SK-N-MC (cell line): ENCODE results near the gene RIT2.

Experiments used
- DNase-seq: peaks from one replicate; pipeline ENCODE4 v3.0.0-alpha.2; 2011; ENCODE audit warnings: low read depth, low spot score
- H3K27ac ChIP-seq: fragments of 200-600 bp; sonication (generic); 2 replicates; pipeline ENCODE4 v1.5.1; 2016; ENCODE audit warnings: mixed run types
- H3K36me3 ChIP-seq: fragments of 200-600 bp; sonication (generic); 2 replicates; pipeline ENCODE4 v1.6.1; 2017; ENCODE audit warnings: antibody characterized with exemption, low read length, mixed read lengths; ENCODE audit not compliant: insufficient read depth
- H3K4me3 ChIP-seq: fragments of 200-600 bp; sonication (generic); 2 replicates; pipeline ENCODE4 v1.5.1; 2016
- H3K9ac ChIP-seq: fragments of 200-600 bp; sonication (generic); 2 replicates; pipeline ENCODE4 v1.8.0; 2017; ENCODE audit warnings: mixed run types, mixed read lengths; ENCODE audit not compliant: insufficient read length
- H3K9me3 ChIP-seq: fragments of 200-600 bp; sonication (generic); 2 replicates; pipeline ENCODE4 v1.6.1; 2017; ENCODE audit warnings: low read depth, mild to moderate bottlenecking, antibody characterized with exemption, low read length, moderate library complexity, mixed read lengths
- EZH2 ChIP-seq: fragments of 200-600 bp; sonication (generic); IDR thresholded peaks from one replicate; pipeline ENCODE4 v1.6.1; 2017; ENCODE audit warnings: antibody characterized with exemption
- FOXP2 ChIP-seq: optimal IDR thresholded peaks from 2 replicates; pipeline ENCODE3; 2011; ENCODE audit warnings: mild to moderate bottlenecking, moderate library complexity; ENCODE audit not compliant: insufficient read depth; ENCODE audit errors: extremely low read length, control extremely low read depth
- POLR2AphosphoS5 ChIP-seq: IDR thresholded peaks from 2 replicates; pipeline ENCODE4 v1.6.1; 2012; ENCODE audit warnings: mild to moderate bottlenecking, low read depth, low read length, borderline replicate concordance

RIT2 gene

GRCh38 chr18:43054815-43055519, 60.5 kb downstream of the RIT2 start:
- no peak for TF ChIP-seq POLR2AphosphoS5
- TF ChIP-seq FOXP2 = no peak
- no peak for TF ChIP-seq EZH2
- Histone ChIP-seq H3K36me3 (no peaks in the 10 kb centered on the region), H3K9ac (no peak overlapping the region), H3K27ac (no peak overlapping the region), H3K9me3 (no peaks in the 10 kb centered on the region), H3K4me3 (no peak overlapping the region)
- no peak for DNase-seq

- no peak overlapping the region for H3K9ac ChIP-seq
- no peaks in the 10 kb centered on the region for H3K9me3 ChIP-seq
- H3K27ac ChIP-seq = no peak overlapping the region
- H3K4me3 ChIP-seq = no peak overlapping the region
- no peak for DNase-seq
- no peak for TF ChIP-seq FOXP2
- no peak for TF ChIP-seq POLR2AphosphoS5
- no peak for TF ChIP-seq EZH2
- no peaks in the 10 kb centered on the region for H3K36me3 ChIP-seq
Measured at GRCh38 chr18:43049021-43049420, 66.5 kb downstream of the RIT2 start.

- no peak overlapping the region for H3K27ac ChIP-seq
- H3K4me3 ChIP-seq = no peak overlapping the region
- H3K36me3 ChIP-seq = no peaks in the 10 kb centered on the region
- no peak overlapping the region for H3K9ac ChIP-seq
- no peaks in the 10 kb centered on the region for H3K9me3 ChIP-seq
- no peak for DNase-seq
- no peak for TF ChIP-seq POLR2AphosphoS5
- TF ChIP-seq EZH2 = no peak
- no peak for TF ChIP-seq FOXP2
Measured at GRCh38 chr18:43046322-43046721, 69.2 kb downstream of the RIT2 start.

DNA sequence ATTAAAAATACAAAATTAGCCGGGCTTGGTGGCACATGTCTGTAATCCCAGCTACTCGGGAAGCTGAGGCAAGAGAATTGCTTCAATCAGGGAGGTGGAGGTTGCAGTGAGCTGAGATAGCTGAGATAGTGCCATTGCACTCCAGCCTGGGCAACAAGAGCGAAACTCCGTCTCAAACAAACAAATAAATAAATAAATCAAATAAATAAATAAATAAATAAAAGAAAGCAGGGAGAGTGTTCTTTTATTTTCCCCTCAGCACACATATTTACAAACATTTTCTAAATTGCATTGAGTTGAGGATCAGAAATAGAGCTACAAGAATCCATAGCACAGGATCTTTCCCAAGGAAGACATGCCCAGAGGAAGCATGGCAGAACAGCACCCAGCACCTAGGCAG, 71.9 kb downstream of the RIT2 start:
- Histone ChIP-seq H3K9ac (no peak overlapping the region), H3K27ac (no peak overlapping the region), H3K36me3 (no peaks in the 10 kb centered on the region), H3K4me3 (no peak overlapping the region), H3K9me3 (no peaks in the 10 kb centered on the region)
- no peak for DNase-seq
- TF ChIP-seq POLR2AphosphoS5 (no peak), FOXP2 (no peak), EZH2 (no peak)

DNA sequence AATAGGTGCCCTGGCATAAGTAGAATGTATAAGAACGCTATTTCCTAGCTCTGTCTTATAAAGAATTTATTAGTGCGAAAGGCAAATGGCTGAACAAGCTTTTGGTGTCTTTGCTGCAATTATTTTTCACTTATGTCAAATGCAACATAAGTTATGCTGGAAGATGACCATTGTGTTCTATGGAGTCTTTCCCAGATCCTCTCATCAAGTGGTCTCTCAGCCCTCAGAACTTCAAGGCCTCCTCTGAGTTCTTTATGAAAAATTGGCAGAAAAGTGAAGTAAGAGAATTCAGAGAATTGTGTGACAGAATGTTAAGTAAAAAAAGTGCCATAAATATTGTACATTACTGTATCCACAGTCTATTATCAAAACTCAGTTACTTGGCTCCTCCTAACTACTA, 75.2 kb downstream of the RIT2 start:
- DNase-seq = no peak
- Histone ChIP-seq H3K27ac (no peak overlapping the region), H3K36me3 (no peaks in the 10 kb centered on the region), H3K9me3 (no peaks in the 10 kb centered on the region), H3K9ac (no peak overlapping the region), H3K4me3 (no peak overlapping the region)
- no peak for TF ChIP-seq FOXP2
- no peak for TF ChIP-seq EZH2
- TF ChIP-seq POLR2AphosphoS5 = no peak

DNA sequence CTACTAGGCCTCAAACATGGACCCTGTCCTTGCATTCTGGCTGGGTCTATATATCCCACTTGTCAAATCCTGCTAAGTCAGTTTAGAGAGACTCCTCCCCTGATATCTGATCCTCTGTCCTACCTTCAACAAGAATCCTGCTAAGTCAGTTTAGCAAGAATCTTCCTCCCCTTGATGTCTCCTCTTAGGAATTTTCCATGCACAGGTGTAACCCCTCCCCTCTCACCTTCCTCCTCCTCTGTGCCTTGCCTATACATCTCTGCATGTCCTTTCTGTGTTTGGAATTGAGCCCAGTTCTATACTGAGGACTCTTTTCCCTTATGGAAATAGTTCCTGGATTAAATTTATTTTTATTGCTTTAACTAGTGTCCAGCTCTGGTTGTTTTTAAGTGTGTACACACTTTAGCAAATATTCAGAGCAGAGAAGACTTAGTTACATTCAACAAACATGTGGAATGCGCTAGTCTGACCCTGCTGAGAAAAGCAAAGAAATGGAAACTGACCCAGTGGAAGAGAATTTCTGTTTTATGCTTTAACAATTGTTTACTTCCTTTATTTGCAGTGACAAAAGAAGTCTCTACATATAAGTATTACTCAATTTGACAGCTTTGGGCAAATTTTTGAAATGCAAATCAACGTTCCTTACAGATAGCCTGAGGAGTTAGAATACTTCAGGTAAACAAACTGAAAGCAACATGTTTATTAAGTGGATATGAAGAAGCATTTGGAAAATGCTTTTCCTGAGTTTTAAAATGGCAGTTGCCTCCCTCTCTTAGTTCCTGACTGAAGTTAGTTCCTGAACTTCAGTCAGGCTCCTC, 80.6 kb downstream of the RIT2 start:
- no peaks in the 10 kb centered on the region for H3K9me3 ChIP-seq
- no peaks in the 10 kb centered on the region for H3K36me3 ChIP-seq
- no peak for DNase-seq
- no peak for TF ChIP-seq FOXP2
- no peak for TF ChIP-seq EZH2
- no peak for TF ChIP-seq POLR2AphosphoS5
- H3K9ac ChIP-seq = no peak overlapping the region
- H3K27ac ChIP-seq = no peak overlapping the region
- H3K4me3 ChIP-seq = no peak overlapping the region

DNA sequence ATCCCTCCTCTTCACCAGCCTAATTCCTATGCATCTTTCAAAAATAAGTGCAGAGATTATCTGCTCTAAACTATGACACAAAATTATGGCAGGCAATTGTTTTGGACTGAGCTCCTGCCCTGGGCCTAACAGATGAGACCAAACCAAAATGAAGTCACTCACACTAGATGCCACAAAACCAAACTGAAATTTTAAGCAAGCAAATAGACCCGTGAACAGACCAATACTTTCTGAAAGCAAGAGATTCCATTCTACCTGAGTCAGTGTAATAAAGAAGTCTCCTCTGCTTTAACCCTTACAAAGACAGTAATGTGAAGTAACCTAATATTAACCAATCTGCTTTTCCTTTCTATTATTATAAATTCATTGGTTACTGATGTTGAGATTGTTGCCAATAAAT, 84.3 kb downstream of the RIT2 start:
- no peak overlapping the region for H3K27ac ChIP-seq
- TF ChIP-seq EZH2 = no peak
- H3K4me3 ChIP-seq = no peak overlapping the region
- H3K9me3 ChIP-seq = no peaks in the 10 kb centered on the region
- H3K9ac ChIP-seq = no peak overlapping the region
- no peaks in the 10 kb centered on the region for H3K36me3 ChIP-seq
- DNase-seq = no peak

DNA sequence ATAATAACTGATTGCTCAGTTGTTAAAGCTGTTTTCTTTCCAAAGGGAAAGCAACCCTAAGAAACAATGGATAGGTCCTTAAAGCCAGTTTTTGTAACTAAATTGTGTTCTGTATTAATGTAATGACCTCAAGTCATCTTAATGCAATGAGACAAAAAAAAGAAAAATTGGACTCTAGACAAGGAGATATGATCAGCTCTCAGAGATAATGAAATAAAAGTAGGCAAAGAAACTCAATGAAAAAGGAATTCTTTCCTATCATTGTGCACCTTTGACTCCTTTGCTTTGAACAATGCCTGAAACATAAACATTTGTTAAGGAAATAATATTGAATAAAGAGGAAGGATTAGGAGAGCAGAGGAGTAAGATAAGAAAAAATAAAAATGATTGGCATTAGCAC, 86.1 kb downstream of the RIT2 start:
- no peak overlapping the region for H3K4me3 ChIP-seq
- no peak overlapping the region for H3K9ac ChIP-seq
- no peaks in the 10 kb centered on the region for H3K36me3 ChIP-seq
- H3K27ac ChIP-seq = no peak overlapping the region
- TF ChIP-seq EZH2 (no peak), POLR2AphosphoS5 (no peak), FOXP2 (no peak)
- no peaks in the 10 kb centered on the region for H3K9me3 ChIP-seq
- DNase-seq = no peak
